ENCODE measurements around the gene CRKL.
"Not testable (repeated sequence)": the region's sequence is repeated elsewhere in the genome, so short reads cannot be mapped to it uniquely, and the experiment has no call there.

CRKL gene

DNA sequence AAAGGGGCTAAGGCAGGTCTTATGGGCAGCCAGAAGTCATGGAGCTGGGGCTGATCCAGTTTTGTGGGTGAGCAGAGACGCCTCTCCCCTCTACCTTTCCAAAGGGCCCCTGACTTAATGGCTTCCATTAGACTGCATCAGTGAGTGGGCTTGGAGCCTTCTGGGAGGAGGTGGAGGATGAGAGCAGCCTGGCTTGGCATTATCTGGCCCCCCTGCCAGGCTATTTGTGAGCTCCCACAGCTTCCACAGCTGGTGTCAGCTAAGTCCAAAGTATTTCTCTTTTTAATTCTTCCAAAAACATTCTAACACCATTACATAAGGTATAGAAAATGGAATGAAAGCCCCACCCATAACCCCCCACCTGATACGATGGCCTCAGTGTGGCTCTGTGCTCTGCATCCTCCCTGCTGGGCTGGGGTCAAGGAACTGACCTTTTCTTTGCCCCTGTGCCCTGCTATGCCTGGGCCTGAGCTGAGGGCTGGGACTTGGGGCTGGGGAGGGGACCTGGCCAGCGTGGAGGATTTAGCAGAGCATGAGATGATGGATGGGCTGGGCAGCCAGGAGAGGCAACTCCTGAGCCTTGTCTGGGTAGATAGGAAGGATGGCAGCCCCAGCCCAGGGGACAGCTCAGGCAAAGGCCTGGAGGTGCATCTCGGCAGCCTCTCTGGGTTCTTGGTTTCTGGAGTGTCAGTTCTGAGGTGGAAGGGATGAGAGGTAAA, 53.9 kb downstream of the CRKL start:
- DNase-seq = no peak

DNA sequence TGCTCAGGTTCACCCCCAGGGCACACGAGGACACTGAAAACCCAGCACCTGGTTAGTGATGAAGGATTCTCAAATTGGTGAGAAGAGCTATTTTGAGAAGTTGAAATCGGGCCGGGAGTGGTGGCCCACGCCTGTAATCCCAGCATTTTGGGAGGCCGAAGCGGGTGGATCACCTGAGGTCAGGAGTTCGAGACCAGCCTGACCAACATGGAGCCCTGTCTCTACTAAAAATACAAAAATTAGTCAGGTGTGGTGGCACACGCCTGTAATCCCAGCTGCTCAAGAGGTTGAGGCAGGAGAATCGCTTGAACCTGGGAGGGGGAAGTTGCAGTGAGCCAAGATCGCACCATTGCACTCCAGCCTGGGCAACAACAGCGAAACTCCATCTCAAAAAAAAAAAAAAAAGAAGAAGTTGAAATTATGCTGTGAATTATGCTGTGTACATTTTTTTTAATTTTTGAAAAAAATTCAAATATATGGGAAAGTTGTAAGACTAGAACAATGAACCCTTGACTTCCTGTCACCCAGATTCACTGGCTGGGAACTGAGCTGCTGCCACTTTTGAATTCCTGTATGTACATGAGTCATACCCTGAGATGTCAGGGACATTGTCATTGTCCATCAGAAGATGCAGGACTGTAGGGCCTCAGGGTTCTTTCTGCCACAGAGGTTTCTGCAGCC, 54.9 kb downstream of the CRKL start:
- not testable (repeated sequence) for DNase-seq

DNA sequence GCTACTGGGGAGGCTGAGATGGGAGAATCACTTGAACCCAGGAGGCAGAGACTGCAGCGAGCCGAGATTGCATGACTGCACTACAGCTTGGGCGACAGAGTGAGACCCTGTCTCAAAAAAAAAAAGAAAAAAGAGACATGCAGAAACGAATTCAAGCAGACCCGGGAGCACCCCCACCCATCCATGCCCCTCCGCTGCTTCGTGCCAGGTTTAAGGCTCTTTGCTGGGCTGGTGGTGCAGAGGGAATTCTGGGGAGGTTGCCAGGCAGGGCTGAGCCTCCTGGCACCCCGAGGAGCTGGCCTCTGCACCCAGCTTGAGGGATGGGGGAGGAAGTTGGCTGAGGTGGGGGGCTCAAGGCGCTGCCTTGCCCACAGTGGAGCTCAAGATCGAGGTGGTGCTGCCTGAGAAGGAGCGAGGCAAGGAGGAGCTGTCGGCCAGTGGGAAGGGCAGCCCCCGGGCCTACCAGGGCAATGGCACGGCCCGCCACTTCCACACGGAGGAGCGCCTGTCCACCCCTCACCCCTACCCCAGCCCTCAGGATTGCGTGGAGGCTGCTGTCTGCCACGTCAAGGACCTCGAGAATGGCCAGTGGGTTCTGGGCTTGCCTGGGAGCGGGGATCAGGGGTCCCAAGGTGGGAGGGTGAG, 55.8 kb downstream of the CRKL start:
- DNase-seq = no peak

DNA sequence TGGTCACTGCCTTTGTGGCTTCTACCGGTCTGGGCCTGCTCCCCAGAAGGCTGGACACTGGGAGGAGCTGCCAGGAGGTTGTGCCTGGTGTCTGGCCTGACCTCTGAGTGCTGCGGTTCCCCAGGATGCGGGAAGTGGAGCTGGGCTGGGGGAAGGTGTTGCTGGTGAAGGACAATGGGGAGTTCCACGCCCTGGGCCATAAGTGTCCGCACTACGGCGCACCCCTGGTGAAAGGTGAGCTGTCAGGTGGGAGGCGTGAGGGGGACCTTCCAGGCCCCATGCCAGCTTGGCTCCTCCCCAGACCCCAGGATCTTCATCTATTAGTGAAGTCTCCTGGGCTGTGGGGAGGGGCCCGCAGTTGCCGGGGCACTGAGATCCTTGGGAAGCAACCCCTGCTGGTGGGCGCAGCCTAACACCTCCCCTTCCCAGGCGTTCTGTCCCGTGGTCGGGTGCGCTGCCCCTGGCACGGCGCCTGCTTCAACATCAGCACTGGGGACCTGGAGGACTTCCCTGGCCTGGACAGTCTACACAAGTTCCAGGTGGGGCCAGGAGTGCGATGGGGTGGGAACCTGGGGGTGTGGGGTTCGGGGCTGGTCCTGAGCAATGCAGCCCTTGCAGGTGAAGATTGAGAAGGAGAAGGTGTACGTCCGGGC, 56.6 kb downstream of the CRKL start:
- DNase-seq = no peak

DNA sequence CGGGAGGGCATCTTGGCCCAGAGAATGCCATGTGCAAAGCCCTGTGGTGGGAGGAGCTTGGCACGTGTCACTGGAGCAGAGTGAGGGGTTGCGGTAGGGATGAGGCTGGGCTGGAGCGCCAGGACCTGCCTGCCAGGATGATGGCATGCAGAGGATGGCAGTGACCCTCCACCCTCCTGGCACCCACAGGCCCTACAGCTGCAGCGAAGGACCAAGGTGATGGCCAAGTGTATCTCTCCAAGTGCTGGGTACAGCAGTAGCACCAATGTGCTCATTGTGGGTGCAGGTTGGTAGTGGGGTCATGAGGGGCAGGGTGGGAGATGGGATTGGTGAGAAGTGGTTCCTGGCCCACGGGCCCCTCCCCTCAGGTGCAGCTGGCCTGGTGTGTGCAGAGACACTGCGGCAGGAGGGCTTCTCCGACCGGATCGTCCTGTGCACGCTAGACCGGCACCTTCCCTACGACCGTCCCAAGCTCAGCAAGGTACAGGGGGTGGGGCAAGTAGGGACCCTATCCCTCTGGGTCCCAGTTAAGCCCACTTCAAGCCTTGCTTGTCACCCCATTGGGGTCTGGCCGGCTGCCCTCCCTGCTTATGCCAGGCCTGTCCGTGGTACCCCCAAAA, 57.2 kb downstream of the CRKL start:
- no peak for DNase-seq

DNA sequence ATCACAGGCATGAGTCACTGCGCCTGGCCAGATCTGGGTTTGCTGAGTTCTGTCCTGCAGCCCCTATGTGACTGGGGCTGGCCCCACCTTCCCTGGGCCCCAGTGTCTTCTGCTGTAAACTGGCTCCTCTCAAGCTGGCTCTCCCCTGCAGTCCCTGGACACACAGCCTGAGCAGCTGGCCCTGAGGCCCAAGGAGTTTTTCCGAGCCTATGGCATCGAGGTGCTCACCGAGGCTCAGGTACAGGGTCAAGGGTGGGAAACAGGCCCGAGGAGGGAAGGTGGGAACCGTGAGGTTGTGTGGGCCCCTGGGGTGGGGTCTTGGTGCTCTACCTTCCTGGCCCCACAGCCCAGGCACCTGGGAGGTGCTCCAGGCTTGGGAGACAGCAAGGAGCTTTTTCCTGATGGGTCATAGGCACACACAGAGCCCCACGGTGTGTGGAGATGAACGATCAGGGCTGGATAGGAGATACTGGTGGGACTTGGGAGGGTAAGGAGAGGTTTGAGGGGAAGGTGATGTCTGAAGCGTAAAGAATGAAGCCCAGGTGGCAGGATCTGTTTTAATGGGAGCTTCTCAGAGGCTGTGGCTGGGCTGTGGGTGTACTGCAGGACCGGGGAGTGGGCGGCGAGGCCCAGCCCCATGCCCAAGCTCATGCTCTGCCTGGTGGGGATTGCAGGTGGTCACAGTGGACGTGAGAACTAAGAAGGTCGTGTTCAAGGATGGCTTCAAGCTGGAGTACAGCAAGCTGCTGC, 58.5 kb downstream of the CRKL start:
- DNase-seq = no peak

DNA sequence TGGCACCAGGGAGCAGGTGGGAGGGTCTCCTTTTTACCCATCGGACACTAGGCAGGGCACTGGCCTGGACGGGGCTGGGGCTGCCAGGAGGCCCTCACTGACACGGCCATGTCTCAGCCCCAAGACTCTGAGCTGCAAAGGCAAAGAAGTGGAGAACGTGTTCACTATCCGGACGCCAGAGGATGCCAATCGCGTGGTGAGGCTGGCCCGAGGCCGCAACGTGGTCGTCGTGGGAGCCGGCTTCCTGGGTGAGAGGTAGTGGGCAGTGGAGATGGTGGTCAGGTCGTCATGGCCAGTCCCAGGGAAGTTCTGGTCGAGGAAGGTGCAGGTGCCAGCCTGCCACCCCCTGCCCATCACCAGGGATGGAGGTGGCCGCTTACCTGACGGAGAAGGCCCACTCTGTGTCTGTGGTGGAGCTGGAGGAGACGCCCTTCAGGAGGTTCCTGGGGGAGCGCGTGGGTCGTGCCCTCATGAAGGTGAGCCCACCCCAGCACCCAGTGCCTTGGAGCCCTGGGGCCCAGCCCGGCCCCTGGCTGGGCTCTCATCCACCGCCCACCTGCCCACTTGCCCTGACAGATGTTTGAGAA, 59.2 kb downstream of the CRKL start:
- DNase-seq = no peak

DNA sequence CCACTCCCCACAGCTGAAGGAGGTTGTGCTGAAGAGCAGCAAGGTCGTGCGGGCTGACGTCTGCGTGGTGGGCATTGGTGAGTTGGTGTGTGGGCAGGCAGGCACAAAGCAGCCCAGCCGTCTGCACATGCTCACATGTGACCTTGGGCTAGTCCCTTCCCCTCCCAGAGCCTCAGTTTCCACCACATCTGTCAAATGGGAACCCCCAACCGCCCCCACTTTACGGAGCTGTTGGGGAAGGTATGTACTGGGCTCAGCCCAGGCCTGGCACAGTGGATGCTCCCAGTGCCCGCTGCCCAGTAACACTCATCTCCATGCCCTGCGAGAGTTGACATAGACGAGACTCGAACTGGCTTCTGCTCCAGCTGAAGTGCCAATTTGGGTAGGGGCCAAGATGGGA, 59.8 kb downstream of the CRKL start:
- DNase-seq = no peak

DNA sequence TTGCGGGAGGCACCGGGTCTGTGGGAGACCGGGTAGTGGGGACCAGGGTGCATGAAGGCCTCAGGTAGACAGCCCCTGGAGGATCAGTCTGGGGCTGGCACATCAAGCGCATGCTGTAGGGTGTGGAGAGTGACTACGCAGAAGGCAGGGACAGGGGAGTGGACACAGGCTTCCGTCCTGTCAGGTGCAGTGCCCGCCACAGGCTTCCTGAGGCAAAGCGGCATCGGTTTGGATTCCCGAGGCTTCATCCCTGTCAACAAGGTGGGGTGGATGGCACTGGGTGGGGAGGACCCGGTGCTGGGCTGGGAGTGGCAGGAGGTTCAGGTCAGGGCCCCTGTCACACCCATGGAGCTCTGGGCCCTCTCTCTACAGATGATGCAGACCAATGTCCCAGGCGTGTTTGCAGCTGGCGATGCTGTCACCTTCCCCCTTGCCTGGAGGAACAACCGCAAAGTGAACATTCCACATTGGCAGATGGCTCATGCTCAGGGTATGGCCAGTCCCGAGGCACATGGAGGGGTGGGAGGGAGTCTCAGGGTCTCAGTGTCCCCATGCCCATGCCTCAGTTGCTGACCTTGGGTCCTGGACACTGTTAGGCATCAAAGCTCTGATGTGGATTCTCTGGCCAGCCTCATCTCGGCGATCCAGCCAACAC, 60.4 kb downstream of the CRKL start:
- no peak for DNase-seq

DNA sequence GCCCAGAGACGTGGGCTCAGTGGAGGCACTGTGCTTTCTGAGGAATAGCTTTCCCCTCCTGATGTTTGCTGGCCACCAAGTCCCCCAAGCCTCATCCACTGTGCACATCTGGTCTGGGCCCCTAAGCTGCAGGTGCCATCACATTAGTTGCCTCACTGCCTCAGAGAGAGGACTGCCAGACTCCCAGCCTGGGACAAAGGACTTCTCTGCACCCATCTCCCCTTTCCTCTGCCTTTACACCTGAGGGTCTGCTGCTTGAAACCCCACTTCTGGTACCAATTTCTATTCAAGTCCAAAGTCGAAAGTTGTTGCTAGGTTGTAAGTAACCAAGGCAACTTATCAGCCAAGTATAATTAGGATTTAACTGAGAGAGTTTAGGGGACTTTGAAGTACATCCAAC, 61.2 kb downstream of the CRKL start:
- DNase-seq = no peak

DNA sequence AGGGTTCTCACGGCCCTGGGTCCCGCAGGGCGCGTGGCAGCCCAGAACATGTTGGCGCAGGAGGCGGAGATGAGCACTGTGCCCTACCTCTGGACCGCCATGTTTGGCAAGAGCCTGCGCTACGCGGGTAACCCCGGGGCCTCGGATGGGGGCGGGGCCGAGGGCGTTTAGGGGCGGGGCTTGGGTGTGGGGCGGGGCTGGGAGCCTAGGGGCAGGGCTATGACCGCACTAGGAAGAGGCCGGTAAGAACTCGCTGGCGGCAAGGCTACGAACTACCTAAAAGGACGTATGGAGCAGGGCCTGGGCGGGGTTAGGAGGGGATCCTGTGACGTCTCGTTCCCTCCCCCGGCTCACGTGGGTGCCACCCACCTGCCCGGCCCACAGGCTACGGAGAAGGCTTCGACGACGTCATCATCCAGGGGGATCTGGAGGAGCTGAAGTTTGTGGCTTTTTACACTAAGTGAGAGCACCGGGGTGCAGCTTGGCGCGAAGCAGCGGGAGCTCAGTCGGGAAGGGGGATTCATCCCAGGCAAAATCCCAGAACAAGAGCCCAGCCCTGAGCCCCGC, 62.1 kb downstream of the CRKL start:
- no peak for DNase-seq

DNA sequence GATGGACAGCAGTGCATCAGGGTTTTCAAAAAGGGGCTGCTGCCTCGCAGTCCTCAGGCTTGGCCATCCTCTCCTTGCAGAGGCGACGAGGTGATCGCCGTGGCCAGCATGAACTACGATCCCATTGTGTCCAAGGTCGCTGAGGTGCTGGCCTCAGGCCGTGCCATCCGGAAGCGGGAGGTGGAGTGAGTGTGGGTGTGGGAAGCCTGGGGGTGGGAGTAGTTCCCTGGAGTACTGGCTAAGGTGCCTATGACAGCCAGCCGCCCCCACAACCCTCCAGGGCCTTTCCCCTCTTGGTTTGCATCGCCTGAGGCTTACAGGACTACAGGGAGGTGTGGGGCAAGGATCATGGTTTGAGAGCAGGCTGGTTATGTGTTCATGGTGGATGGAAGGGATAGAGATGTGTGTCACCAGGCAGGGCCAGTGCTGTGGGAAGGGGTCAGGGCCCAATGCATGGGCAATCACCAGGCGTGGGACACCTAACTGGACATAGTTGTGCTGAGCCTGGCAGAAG, 62.8 kb downstream of the CRKL start:
- no peak for DNase-seq

DNA sequence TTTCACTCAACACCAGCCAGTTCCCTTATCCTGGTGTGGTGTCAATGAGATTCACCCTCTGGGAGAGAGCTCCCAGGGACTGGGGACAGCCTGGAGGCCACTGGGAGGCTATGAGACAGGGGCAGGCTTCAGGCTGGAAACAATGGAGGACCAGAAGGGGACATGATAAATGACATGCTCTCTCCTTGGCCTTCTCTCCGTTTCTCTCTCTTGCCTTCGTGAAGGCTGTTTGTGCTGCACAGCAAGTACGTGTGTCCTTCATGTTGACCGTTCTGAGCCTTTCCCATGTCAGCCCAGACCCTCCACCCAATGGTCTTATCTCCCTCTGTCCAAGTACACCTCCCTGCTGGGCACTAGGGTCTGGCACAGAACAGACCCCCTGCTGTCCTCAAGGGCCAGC, 63.3 kb downstream of the CRKL start:
- DNase-seq = no peak

DNA sequence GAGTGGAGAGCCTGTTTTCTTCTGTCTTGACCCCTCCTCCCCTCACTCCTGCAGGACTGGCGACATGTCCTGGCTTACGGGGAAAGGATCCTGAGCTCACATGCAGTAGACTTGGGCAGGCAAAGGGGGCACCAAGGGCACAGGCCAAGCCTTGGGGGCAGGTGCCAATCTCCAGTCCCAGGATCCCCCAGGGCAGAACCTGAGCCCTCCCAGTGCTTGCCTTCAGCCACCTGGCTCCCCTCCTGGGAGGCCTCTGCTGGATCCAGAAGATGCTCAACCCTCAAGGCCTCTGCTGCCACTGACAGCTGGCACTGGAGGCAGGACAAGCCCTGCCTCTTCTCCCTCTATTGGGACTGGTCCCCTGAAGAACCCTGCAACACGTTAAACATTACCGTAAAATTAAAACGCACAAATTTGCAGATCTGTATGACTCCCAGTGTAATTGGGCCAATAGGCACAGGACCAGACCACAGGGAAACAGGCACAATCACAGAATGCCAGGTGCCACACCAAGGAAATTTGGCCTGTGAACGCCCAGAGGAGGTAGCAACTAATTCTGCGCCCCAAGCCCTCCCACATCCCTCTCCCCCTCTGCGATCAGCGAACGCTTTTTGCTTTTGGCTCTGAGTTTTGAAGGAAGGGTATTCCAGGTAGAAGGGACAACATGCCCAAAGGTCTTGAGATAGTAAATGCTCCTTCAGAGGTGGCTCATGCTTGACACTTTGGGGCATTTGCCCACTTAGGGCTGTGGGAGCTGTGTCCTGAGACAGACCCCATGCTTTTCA, 63.9 kb downstream of the CRKL start:
- DNase-seq = no peak

DNA sequence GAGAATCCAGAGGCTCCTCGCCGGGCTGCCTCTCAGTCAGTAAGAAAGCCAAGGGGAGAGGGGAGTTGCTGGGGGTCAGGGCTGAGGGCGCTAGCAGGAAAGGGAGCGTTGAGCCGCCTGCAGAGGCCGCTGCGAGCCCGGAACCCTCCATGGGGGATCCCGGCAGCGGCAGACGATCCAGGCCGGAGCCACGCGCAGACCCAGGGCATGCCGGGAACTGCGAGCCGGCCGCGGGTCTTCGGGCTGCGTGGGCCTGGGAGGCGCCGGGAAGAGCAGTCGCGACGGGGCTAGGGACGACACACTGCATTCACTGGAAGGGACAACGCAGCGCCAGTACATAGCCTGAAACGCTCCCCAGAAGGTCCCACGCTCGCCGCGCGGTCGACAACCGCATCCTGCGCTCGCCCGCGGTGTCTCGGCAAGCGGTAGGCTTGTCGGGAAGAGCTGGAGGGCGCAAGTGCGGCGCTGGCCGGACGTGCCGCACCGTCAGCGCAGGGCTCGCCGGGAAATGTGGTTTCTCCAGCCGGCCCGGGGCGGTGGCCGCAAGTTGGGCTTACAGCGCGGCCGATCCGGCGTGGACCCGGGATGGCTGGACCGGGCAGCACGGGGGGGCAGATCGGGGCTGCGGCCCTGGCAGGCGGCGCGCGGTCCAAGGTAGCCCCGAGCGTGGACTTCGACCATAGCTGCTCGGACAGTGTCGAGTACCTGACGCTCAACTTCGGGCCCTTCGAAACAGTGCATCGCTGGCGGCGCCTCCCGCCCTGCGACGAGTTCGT, 64.8 kb downstream of the CRKL start, which contains the start of gene LZTR1:
TSS of gene LZTR1 (plus strand) at position 511 of the 776 bp plus-strand sequence. CDS start at position 586, 75 bp downstream.
- peak; percentile 38 for DNase-seq

DNA sequence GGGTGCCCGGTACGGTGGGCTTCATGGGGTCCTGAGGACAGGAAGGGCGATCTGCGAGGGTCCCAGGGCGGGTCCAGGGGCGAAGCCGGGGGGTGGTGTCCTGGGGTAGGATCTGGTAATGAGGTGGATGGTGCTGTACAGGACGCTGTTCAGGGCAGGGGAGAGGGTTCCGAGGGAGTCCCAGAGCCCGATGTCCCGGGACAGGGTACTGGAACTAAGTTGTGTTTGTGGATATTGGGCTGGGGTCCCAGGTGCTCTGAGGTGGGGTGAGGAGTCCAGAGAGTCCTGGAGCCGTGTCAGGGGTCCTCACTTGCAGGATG, 65.3 kb downstream of the CRKL start:
- DNase-seq = no peak

DNA sequence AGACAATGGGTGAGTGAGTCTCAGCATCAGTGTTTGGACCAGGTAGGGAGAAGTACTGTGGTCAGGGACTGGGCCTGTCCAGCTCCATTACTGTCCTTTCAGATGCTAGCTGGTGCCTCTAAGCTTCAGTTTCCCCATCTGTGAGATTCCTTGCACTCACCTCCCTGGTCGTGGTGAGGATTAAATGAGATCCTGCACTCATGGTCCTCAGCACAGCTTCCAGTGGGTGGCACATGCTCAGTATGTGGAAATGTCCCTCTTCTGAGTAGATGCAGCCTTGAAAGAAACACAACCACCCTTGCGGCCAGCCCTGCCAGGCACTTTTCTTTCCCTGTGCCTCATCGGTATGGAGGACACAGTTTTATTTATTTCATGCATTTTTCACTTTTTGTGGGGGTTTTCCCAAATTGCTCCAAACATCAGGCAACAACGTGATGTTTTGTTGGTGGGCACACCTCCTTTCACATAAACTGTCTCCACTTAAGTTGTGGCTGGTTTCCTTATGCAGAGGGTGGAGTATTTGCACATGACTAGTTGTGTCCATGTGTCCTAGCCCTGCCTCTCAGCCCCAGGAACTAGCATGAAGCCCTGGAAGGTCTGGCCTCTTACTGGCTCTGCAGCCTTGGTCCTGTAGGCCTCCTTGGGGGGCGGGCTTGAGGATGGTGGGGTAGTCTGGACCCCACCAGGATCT, 66.0 kb downstream of the CRKL start:
- no peak for DNase-seq

DNA sequence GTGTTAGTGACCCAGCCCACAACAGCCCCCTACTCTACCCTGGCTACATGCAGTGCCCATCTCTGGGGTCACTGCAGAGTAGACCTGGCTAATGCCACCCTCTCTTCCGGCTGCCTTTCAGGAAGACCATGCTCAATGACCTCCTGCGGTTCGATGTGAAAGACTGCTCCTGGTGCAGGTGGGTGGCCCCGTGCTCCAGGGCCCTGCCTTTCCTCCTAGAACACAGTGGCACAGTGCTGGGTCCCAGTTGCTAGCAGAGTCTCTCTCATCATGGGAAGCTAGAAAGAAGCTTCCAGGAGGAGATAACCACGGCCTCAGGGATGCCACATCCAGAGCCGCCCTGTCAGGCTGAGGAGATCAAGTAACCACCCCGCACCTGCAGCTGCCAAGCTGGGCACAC, 68.5 kb downstream of the CRKL start:
- DNase-seq = no peak

DNA sequence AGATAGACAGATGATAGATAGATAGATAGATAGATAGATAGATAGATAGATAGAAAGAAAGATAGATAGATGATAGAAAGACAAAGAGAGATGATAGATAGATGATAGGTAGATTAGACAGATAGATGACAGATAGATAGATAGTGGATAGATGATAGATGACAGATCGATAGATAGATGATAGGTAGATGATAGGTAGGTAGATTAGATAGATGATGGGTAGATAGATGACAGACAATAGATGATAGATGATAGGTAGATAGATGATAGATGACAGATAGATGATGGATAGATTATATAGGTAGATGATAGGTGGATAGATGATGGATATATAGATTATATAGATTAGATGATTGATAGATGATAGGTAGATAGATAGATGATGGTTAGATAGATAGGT, 69.2 kb downstream of the CRKL start:
- no peak for DNase-seq

Measured in NCI-H1694 (cell line).